Stimulated activated CD8-positive, alpha-beta memory T cell treated with anti-CD3 and anti-CD28 coated beads, Interleukin-15, amount 100 ng/mL, for 48 hours (primary cell): ENCODE measurements around the gene NT5C3B.
"Not testable (repeated sequence)": the region's sequence is repeated elsewhere in the genome, so short reads cannot be mapped to it uniquely, and the experiment has no call there.

Source experiments
- DNase-seq, 2 donors: peaks; one replicate each; pipeline ENCODE4 v3.0.0-alpha.2; 2020; ENCODE audit warnings: low read depth in 2 of 2

NT5C3B gene

DNA sequence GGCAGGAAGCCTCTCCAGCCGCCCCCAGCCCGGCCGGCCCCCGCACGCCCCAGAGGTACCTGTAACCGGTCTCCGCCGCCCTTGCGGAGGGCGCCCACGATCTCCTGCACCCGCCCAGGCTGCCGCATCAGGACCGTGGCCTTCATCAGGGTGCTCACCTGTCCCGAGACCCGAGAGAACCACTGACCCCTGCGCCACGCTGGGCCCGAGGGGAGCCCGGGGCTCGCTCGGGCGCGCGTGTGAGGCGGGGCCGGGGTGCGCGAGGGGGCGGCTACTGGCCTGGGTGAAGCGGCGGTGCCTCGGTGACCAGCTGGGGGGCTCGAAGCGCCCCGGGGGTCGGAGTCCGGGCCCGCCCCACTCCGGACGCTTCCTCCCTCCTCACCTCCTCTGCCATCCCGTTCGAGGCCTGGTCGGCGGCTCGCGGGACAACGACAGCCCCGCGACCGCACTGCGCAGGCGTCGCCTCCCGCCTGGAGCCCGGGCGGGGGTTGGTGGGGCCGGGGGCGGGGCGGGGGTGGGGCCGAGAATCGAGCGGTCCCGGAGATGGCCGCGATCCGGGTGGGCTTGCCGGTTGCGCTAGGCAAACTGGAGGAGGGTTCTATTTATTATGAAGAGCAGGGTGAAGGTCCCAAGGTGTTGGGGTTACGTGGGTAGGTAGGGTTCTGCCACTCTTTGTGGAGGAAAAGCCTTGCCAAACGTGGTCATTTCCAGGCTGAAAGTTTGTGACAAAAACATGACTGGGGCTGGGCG, at the start of gene NT5C3B:
Gene NT5C3B (minus strand): TSS at position 433 of the 750 bp plus-strand sequence. CDS start 39 bp downstream, at position 394.
- DNase-seq = peak in 1 of 2 donors; percentile 49

DNA sequence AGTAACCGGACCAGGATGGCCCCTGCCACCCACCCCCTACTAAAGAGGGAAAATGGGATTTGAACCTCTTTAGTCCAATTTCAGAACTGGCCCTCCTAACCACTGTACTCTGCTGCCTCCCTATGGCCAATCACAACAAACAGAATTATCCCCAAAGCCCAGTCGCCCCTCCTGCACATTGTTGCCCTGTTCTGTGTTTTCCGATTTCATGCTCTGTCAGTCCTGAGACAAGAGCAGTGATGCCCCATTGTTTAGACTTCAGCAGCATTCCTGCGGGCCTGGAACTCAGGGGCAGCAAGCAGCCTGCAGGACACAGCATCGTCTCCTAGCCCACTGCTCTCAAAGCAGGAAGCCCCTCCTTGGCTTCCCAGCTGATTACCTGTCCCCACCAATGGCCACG, 49.7 kb upstream of the NT5C3B start:
- DNase-seq = no peak

DNA sequence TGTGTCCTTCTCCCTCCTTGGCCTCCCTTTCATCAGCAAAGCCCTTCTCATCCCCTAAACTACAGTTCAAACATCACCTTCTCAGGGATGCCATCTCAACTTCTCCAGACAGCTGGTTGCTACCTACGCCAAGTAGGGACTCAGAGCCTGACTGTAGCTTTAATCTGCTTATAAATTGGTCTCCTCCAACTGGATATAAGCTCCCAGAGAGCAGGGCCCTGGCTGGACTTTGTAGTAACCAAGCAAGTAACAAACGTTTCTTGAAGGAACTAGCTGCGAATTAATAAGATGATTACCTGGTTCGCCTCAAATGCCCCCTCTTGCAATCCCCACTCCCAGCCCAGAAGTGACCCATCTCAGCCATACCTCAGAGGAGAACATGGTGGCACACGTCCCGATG, 46.7 kb upstream of the NT5C3B start:
- no peak for DNase-seq

DNA sequence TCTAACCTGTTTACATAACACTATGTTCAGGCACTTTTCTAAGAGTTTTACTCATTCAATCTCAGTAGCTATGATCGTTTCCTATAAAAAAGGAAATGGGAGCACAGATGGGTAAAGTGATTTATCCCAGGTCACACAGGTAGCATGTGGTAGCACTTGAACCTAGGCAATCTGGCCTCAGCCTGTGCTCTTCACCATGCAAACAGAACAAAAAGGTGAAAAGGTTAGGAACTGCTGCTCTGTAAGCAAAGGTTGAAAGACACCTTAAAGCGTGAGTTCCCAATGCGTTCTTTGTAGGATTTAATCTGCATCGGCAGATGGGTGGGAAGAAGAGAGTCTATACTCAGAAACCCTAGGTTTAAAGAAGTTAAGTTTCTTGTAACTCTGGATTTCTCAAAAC, 44.1 kb upstream of the NT5C3B start:
- no peak for DNase-seq

DNA sequence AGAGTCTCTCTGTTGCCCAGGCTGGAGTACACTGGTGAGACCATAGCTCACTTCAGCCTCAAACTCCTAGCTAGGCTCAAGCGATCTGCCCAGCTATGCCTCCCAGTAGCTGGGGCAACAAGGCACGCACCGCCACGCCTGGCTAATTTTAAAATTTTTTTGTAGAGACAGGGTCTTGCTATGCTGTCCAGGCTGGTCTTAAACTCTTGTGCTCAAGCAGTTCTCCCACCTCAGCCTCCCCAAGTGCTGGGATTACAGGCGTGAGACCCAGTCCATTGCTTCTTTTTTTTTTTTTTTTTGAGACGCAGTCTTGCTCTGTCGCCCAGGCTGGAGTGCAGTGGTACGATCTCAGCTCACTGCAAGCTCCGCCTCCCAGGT, 38.2 kb upstream of the NT5C3B start:
- not testable (repeated sequence) for DNase-seq

DNA sequence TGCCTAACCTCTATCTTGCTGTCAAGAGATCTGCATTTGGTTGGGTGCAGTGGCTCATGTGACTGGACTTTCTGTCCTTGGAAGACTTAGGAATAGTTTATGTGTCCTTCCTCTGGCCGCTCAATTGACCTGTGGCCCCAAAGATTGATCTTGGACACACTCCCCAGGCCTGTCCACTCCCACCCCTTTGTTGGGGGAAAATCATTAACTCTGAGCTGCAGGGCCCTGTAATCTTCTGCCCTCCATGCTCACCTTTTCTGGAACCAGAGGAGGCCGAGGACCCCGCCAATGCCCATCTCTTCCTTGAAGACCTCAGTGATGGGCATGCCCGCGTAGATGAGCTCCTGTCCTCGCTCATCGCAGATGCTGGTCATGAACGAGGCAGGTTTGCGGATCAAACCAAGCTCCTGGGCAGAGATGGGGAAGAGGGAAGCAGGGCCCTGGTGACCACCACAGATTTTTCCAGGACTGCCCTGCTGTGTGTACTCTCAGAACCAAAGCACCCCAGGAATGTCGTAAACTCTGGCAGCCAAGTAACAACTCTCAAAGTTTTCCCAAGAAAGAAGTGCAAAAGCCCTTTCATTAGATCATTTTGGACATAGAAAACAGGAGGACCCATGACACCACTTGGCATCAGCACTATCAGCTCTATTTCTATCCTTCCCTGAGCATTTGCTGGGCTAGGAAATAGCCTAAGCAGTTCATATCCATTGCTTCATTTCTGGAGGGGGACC, 37.7 kb upstream of the NT5C3B start:
- no peak for DNase-seq

DNA sequence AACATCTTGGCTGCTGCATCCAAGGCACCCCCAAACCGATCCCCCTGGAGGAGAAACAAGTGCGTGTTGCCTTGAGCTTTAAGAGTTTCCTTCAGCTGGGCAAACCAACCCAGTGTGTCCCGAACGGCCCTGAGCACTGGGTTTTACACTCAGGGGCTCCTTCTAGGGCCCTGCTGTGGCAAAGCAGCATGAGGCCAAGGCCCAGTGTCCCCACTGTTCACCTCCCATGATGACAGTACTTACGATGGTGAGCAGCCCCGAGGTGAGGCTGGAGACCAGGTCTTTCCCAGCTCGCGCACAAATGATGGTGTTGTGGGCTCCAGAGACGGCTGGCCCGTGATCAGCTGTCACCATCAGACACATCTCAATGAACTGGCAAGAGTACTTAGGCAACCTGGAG, 35.8 kb upstream of the NT5C3B start:
- no peak for DNase-seq

DNA sequence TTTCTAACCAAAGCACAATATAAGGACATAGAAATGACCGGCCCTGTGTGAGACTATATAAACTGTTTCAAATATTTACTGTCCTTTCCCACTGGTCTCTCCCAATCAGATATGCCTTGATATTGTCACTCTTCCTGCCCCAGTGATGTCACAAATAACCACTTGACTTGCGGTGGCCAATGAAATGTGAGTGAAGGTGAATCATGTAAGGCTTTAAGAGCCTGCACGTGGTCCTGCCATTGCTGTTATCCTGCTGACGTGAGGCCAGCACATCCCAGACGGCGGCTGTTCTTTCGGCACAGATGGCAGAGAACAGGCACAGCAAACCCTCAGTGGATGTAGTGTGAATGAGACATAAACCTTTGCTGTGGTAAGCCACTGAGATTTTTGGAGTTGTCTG, 34.6 kb upstream of the NT5C3B start:
- DNase-seq = no peak

DNA sequence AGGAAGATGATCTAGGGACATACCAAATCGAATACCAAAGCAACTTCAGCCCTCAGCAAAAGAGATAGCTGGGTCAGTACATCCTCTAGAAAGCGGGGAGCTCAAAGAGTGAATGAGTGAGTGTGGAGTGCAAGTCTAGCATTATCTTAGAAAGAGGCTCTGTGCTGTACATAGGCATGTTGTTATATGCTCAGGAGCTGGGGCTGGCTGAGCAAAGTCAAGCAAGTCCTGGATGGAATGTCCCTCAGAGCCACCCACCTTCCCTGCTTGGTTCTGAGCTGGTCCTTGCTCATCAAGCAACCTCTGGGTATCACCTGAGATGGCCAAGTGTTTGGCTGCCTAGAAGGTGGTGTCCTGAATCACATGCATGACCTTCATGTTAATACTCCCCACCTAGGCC, 34.1 kb upstream of the NT5C3B start:
- DNase-seq = no peak

DNA sequence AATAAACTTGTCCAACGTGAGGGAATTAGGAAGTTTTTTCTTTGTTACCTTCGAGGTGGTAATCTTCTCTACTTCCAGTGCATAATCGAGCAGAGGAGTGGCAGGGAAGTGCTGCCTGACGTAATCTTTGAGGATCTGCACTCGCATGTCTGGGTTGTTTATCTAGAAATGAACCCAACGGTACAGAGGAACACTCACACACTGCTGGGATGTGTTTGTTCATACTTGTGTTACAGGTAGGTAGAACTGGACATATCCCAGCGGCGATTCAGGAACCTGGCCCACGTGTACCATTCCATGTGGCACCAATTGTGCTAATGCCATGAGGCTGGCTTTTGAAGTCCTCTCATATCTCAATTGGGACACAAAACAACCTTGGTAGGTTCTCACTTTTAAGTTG, 33.4 kb upstream of the NT5C3B start:
- DNase-seq = no peak

DNA sequence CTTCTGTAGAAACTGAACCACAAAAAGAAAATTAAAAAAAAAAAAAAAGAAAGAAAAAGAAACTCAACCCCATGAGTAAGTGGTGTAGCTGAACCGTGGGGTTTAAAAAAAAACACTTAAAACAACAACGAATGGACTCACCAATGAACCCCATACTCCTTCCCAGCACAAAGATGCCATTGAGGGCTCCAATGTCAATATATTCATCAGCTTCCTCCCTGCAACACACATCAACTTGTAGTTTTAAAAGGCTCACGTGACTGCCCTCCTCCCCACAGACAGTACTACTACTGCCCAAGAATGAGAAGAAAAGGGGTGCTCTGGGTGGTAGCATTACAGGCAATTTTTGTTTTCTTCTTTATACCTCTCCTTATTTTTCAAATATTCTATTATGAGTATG, 32.5 kb upstream of the NT5C3B start:
- DNase-seq = no peak

DNA sequence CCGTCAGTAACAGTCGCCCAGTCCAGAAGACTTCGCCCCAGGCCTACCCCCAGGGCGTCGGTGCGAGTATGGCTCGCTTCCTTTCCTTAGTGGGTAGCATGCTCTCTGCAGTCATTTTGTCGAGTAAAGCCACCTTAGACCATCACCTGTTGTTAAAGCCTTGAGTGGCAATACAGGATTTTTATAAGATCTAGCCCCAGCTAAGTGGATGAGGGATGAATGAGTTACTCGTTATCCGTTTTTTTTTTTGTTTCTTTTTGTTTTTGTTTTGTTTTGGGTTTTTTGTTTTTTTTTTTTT, 29.5 kb upstream of the NT5C3B start:
- no peak for DNase-seq

DNA sequence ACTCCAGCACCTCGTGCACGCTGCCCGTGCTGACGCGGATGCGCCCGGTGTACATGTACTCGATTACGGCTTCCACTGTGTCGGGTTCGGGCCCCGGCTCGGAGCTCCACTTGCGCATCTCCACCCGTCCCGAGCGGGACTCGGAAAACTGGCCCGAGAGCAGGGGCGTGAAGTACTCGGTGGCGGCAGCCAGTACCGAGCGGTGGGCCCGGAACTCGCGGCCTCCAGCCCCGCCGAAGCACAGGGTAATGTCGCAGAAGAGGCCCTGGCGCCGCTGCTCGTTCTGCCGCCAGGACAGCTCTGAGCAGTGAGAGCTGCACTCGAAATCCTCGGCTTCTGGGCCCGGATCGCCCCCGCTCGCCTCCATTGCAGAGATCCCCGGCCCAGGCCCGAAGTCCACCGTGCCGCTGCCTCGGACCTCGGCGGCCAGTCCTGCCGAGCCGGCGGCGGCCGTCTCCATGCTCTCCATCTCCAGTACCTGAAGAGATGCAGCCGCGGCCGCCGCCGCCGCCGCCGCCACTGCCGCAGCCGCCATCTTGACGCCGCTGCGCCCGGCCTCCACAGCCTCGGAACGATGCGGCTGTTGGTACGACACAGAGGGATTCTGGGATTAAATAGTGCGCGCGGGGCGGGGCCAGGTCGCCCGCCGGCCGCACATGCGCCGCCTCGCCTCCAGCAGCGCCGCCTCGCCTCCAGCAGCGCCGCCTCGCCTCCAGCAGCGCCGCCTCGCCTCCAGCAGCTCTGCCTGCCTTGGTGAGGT, 29.0 kb upstream of the NT5C3B start, which contains the start of gene KLHL11:
Gene KLHL11 (minus strand): TSS at position 588 of the 760 bp plus-strand sequence. CDS start 53 bp downstream, at position 535.
- DNase-seq = peak; percentile 84 to 86

DNA sequence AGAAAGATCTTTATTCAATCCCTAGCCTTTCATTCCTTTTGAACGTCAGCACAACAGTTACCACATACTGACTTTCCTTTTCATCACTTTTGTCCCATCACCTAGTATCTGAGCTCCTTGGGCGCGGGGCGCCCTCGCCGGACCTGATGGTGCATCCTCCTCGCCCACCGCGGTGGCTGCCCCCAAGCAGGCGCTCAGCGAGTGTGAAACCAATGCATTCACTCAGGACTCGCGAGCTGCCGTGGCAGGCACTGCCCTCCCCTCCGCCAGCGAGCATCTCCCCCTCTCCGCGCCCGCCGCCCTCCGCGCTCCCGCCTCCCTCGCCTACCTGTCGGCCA, 28.4 kb upstream of the NT5C3B start:
- peak in 1 of 2 donors; percentile 38 for DNase-seq

DNA sequence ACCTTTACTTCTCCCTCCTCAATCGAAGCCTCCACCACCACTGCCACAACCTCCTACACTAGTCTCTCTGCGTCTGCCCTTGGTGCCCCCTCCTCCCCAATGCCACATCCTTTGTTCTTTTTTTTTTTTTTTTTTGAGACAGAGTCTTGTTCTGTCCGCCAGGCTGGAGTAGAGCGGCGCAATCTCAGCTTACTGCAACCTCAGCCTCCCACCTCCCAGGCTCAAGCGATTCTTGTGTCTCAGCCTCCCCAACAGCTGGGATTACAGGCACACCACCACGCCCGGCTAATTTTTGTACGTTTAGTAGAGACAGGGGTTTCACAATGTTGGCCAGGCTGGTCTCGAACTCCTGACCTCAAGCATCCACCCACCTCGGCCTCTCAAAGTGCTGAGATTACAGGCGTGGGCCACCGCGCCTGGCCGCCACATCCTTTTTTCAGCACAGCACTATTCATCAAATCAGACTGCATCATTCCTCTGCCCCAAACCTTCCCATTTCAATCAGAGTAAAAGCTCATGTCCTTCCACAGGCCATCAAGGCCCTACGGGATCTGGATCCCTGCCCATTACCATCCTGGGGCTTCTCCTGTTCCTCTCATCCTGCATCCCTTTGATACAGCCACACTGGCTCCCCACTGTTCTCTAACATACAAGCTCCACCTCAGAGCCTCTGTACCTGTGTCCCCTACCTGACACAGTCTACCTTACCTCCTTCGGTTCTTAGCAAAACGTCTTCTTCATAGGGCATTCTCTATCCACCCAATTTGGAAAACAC, 27.2 kb upstream of the NT5C3B start:
- peak; percentile 6 to 30 for DNase-seq

DNA sequence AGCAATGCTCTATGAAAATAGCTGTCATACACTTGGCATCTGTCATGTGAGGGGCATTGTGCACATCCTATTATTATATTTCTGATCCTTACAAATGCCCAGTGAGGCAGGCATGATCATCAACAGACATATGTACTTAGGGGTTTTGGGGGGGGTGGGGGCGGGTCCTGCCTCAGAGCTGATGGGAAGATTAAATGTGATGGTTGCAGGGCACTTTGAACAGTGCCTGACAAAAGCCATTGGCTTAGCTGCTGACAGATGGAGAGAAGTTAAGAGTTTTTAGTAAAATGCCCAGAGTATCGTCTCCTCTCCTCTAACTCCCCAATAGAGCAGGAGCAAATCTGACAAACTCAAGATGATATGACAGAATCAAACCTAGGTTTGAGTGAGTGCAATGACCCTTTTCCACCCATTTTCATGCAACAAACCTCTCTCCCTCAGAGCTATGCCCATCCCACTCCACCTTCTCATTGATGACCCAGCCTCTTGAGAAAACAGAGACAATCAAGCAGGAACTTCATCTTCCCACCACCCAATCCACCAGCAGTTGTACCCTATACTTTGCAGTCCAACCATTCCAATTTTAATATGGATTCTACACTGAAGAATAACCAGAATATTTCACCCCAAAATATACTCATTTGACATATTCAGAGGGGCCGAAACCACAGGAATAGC, 24.4 kb upstream of the NT5C3B start:
- DNase-seq = no peak

DNA sequence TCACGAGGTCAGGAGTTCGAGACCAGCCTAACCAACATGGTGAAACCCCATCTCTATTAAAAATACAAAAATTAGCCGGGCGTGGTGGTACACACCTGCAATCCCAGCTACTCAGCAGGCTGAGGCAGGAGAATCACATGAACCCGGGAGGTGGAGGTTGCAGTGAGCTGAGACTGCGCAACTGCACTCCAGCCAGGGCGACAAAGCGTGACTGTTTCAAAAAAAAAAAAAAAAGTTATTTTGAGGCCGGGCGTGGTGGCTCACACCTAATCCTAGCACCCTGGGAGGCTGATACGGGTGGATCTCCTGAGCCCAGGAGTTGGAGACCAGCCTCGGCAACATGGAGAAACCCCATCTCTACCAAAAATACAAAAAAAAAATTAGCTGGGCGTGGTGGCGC, 15.3 kb upstream of the NT5C3B start:
- DNase-seq = not testable (repeated sequence)

DNA sequence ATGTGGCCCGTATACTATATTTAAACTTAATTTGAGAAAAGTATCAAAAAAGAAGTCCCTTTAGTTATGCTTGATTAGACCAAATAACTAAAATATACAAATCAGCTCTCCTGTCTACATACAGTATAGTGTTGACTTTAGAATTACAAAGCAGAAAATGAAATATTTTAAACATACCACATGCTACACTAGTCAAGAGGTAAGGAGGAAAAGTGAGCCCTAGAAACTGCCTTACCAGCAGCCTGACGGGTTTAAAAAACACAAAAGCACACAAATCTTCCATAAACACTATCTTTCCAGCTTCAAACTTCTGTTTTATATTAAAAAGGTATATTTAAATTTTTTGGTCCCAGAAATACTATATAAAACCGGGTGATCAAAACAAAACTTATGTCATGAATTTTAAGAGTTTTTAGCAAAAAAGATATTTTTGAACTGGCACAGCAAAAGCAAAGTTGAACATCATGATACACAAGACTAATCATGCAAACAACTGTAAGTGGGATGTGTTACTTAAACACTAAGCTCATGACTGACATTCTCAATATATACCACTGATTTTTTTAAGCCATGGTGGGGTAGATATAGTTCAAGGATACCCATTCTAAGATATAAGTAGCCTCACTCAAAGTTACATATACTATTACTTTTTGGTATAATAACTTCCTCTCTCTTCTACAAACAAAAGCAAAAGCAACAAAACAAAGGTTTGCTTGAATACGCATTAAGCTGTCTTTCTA, 13.4 kb upstream of the NT5C3B start:
- DNase-seq = no peak

DNA sequence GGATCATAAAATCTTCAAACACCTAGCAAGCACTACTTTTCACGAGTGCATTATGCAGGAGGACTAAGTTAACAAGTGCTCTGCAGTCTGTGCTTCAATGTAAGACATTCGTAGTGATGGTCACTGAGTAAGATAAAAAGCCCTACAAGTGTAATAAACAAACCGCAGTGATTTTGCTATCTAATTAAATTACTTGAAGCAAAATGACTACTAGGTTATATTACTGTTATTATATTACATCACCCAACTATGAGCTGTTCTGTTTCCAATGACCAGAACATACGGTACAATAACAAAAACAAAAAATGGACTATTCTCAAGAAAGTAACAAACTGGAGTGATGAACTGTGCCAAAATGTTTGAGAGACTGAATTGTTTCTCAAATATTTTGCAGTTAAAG, 12.8 kb upstream of the NT5C3B start:
- no peak for DNase-seq

DNA sequence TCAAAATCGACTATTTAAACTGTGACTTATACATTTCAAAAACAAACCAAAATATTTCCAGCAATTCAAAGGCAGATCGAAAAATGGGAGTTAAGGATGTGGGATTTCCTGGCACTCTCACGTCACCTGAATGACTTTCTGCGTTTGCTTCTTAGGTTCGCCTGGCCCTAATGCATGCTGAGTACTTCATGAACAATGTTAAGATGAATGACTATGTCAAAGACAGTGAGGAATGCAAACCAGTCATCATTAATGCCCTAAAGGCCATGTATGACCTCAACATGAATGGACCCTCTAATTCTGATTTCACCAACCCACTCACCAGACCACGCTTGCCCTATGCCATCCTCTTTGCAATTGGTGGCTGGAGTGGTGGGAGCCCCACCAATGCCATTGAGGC, 8.9 kb upstream of the NT5C3B start:
- DNase-seq = no peak

DNA sequence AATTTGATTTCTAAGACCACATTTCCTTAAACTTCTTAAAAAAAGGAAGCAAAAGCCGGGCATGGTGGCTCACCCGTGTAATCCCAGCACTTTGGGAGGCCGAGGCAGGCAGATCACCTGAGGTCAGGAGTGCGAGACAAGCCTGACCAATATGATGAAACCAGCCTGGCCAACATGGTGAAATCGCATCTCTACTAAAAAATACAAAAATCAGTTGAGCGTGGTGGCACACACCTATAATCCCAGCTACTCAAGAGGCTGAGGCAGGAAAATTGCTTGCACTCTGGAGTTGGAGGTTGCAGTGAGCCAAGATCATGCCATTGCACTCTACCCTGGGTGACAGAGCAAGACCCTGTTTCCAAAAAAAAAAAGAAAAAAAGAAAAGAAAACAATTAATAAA, 4.7 kb upstream of the NT5C3B start:
- not testable (repeated sequence) for DNase-seq
